Glutamatergic neuron (in vitro differentiated cells): ENCODE results near the gene GID8. TPM values are rescaled to one million over a fixed set of nuclear protein-coding genes. Genes with fewer than 3 reads are reported as not detected.

Experiments used
- DNase-seq: peaks from one replicate; pipeline ENCODE4 v3.0.0; 2022
- H3K27ac Mint-ChIP-seq: one replicate; pipeline ENCODE4 v1.8.0; 2020; ENCODE audit warnings: mild to moderate bottlenecking, mixed read lengths, inconsistent platforms; ENCODE audit not compliant: unreplicated experiment
- H3K27me3 Mint-ChIP-seq: one replicate; pipeline ENCODE4 v1.8.0; 2020; ENCODE audit warnings: mild to moderate bottlenecking, moderate library complexity, mixed read lengths, inconsistent platforms; ENCODE audit not compliant: unreplicated experiment
- H3K36me3 Mint-ChIP-seq: one replicate; pipeline ENCODE4 v1.8.0; 2020; ENCODE audit warnings: mild to moderate bottlenecking, mixed read lengths, inconsistent platforms; ENCODE audit not compliant: unreplicated experiment
- H3K4me1 Mint-ChIP-seq: one replicate; pipeline ENCODE4 v1.8.0; 2020; ENCODE audit warnings: mild to moderate bottlenecking, low read depth, mixed read lengths, inconsistent platforms; ENCODE audit not compliant: unreplicated experiment
- H3K4me3 Mint-ChIP-seq: one replicate; pipeline ENCODE4 v1.8.0; 2020; ENCODE audit warnings: mild to moderate bottlenecking, mixed read lengths, inconsistent platforms; ENCODE audit not compliant: unreplicated experiment
- H3K9me3 Mint-ChIP-seq: one replicate; pipeline ENCODE4 v1.8.0; 2020; ENCODE audit warnings: mild to moderate bottlenecking, moderate library complexity, mixed read lengths, inconsistent platforms; ENCODE audit not compliant: unreplicated experiment
- total RNA-seq: library from RNA; stranded (reverse); fragmentation: NEBNext Ultra II Directional; extraction: Animal tissue kit (Norgen Biotek cat#: 25700); gene quantifications from one replicate; pipeline ENCODE4 v1.2.1, GENCODE V29; 2021; ENCODE audit not compliant: unreplicated experiment
- TF ChIP-seq, protein P1 (sequence below): fragments of 200-600 bp; sonication (generic); IDR thresholded peaks from one replicate; pipeline ENCODE4 v1.5.0; 2021; ENCODE audit not compliant: partially characterized antibody, unreplicated experiment

GID8 gene
- total RNA-seq, 1 donor from 2014 or later: 57.8 TPM

DNA sequence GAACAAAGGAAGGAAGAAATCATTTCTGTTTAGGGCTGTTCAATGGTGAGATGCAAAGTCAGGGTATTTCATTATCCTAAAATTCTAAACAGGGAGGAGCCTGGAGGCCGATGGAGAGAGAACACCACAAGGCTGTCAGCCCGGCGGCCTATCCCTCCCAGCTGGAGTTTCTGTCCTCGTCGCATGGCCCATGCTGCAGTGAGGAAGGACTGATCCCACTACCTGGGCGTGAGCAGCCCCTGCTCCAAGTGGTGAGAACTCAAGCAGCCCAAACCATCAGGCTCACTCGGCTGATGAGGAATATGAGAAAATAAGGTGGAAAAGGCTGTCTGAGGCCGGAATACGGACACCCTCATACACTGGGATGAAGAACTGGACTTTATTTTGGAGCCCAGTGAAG, 42.4 kb upstream of the GID8 start:
- Mint-ChIP-seq H3K36me3 (no peaks in the 10 kb centered on the region), H3K27ac (no peak overlapping the region), H3K4me3 (no peak overlapping the region), H3K4me1 (peaks cover 48% of the 10 kb centered on the region), H3K27me3 (peaks cover 9% of the 10 kb centered on the region), H3K9me3 (peaks cover 19% of the 10 kb centered on the region)
- DNase-seq: no peak
- TF ChIP-seq, protein P1, sequence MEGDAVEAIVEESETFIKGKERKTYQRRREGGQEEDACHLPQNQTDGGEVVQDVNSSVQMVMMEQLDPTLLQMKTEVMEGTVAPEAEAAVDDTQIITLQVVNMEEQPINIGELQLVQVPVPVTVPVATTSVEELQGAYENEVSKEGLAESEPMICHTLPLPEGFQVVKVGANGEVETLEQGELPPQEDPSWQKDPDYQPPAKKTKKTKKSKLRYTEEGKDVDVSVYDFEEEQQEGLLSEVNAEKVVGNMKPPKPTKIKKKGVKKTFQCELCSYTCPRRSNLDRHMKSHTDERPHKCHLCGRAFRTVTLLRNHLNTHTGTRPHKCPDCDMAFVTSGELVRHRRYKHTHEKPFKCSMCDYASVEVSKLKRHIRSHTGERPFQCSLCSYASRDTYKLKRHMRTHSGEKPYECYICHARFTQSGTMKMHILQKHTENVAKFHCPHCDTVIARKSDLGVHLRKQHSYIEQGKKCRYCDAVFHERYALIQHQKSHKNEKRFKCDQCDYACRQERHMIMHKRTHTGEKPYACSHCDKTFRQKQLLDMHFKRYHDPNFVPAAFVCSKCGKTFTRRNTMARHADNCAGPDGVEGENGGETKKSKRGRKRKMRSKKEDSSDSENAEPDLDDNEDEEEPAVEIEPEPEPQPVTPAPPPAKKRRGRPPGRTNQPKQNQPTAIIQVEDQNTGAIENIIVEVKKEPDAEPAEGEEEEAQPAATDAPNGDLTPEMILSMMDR: no peak

DNA sequence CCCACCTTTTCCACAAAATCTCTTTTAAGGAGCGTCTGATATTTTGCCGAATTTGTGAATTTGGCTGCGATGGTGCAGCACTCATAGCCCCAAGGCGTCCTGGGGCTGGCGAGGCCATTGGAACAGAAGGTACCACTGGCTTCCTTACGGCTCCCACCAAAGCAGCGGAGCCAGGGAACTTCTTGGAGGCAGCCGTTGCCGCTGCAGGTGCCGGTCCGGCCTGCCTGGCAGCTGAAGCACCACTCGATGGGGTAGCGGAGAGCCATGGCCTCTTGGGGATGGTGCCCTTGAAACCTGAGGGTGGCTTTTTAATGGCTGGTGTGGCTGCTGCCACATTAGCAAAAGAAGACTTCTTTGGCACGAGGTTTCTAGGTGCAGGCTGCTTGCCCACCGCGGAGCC, 41.4 kb upstream of the GID8 start:
- H3K36me3 Mint-ChIP-seq: no peaks in the 10 kb centered on the region
- H3K4me1 Mint-ChIP-seq: peaks cover 47% of the 10 kb centered on the region
- peaks cover 9% of the 10 kb centered on the region for H3K27me3 Mint-ChIP-seq
- TF ChIP-seq, protein P1: no peak
- no peak overlapping the region for H3K27ac Mint-ChIP-seq
- peaks cover 18% of the 10 kb centered on the region for H3K9me3 Mint-ChIP-seq
- no peak for DNase-seq
- H3K4me3 Mint-ChIP-seq: peak overlapping the region; percentile 20

DNA sequence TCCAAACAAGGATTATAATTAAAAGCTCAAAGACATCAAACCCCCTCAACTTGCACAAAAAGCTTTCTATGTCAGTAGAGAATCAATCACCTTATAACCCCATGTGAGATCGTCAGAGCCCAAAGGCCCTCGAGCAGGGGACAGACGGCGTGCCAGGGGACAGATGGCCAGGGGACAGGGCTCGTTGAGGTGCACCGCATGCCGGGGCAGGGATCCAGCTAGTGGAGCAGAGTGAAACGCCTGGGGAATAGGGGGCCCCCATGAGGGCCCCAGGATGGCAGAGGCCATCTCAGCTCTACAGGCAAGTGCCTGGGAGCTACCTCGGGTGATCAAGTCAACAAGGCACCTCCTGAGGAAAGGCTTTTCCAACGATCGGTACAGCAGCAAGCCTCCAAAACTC, 40.3 kb upstream of the GID8 start:
- H3K27ac Mint-ChIP-seq: peak overlapping the region; percentile 91
- TF ChIP-seq, protein P1: no peak
- peaks cover 18% of the 10 kb centered on the region for H3K9me3 Mint-ChIP-seq
- H3K27me3 Mint-ChIP-seq: peaks cover 9% of the 10 kb centered on the region
- H3K36me3 Mint-ChIP-seq: no peaks in the 10 kb centered on the region
- peaks cover 43% of the 10 kb centered on the region for H3K4me1 Mint-ChIP-seq
- peak; percentile 61 for DNase-seq
- peak overlapping the region; percentile 79 for H3K4me3 Mint-ChIP-seq

DNA sequence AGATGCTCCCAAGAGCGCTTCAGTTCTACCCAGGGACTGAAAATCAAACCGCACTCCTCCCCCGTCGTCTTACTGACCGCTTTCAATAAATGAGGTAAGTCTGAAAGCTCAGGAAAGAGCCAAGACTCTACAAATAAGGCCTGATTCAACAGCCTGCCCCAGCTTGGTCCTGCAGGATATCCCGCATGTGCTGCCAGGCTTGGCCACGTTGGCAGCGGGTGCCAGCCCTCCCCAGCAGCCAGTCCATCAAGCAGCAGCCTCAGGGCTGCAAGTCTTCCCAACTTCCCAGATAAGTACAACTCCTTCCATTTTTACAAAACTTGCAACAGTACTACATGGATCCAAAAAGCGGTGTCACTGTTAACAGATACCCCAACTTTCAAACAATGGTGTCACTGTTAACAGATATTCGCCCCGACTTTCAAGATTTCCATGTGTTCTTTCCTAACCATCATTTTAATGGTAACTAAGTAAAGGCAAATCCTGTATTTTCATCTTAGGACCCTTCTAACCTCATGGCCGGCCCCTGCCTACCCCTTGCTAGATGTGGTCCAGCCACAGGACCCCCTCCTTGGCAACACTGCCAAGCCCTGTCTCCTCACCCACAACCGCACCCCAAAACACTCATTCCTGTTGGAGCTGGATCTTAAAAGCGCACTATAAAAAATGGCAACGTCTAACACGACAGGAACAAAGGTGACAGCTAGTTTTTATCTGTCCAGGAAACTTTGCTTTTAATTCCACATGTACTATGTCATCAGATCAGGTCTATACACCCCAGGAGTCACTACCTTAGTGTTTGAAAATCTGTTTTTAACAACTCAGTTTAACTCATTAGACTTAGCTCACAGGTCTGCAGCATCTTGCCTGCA, 39.6 kb upstream of the GID8 start:
- Mint-ChIP-seq H3K9me3 (peaks cover 18% of the 10 kb centered on the region), H3K4me1 (peaks cover 43% of the 10 kb centered on the region), H3K4me3 (peak overlapping the region; percentile 79), H3K36me3 (no peaks in the 10 kb centered on the region), H3K27ac (peak overlapping the region; percentile 67), H3K27me3 (peaks cover 9% of the 10 kb centered on the region)
- TF ChIP-seq, protein P1: no peak
- no peak for DNase-seq

DNA sequence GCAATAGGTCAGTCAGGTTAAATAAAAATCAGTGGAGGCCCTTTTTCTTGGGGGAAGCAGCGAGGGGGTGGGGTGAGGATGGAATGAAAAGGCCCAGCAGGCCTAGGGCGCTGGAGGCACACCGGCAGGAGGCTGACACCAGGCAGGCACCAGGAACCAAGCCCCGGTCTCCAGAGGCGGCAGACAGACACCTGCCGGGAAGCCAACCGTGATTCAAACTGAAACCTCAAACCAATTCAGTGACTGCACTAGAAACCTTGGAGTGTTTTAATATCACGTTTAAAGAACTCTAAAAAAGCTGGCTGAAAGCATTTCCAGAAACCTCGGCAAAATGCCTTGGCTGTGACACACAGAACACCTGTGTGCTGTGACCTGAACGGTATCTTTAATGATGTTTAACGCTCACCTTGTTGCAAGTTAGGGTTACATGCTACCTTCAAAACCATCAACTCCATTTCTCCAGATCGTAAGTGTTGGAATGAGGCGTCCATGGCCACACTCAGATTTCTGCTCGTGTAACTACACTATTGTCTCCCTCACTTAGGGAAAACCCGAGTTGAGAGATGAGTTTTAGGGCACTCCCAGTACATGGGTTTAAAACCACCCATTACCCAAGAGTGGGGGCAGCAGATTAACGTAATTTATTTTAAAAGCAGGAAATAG, 38.8 kb upstream of the GID8 start:
- Mint-ChIP-seq H3K36me3 (no peaks in the 10 kb centered on the region), H3K27ac (no peak overlapping the region), H3K27me3 (peaks cover 9% of the 10 kb centered on the region), H3K9me3 (peaks cover 18% of the 10 kb centered on the region), H3K4me1 (peaks cover 43% of the 10 kb centered on the region), H3K4me3 (peak overlapping the region; percentile 79)
- no peak for DNase-seq
- TF ChIP-seq, protein P1: no peak
